ENCODE measurements around the gene CBR1. TPM values are rescaled to one million over a fixed set of nuclear protein-coding genes. Genes with fewer than 3 reads are reported as not detected.

The CBR1 gene
- total RNA-seq, 2 experiments from 2014 or later: 5.2 to 6.8 TPM

DNA sequence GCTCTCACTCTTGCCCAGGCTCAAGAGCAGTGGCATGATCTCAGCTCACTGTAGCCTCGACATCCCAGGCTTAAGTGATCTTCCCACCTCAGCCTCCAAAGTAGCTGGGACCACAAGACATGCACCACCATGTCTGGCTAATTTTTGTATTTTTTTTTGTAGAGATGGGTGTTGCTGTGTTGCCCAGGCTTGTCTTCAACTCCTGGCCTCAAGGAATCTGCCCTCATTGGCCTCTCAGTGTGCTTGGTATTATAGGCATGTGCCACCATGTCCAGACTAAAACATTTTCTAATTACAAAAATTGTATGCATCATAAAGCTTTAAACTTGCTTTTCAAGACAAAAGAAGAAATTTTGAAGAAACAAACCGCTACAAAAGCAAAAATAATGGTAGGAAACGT, 20.1 kb downstream of the CBR1 start:
- H3K4me1 ChIP-seq (ENCODE audit: insufficient read depth, low read length): no peaks in the 10 kb centered on the region
- ChIA-PET POLR2A (no interaction called here), CTCF (no interaction called here)
- no peak for DNase-seq
- no peak overlapping the region for H3K4me3 Mint-ChIP-seq
- H3K4me1 Mint-ChIP-seq (ENCODE audit: low read depth): peaks cover 10% of the 10 kb centered on the region
- no peak for ATAC-seq (ENCODE audit: poor library complexity)
- H3K27me3 Mint-ChIP-seq: peaks cover 7% of the 10 kb centered on the region
- intact Hi-C loops (cut with DNase I, micrococcal nuclease): no loop called here
- no peak overlapping the region for H3K27ac Mint-ChIP-seq
- H3K9me3 ChIP-seq (ENCODE audit: control insufficient read depth in 1 of 2, insufficient read depth in 1 of 2, low read length in 2 of 2): peaks cover 11 to 14% of the 10 kb centered on the region in 2 experiments
- TF ChIP-seq, protein P1, sequence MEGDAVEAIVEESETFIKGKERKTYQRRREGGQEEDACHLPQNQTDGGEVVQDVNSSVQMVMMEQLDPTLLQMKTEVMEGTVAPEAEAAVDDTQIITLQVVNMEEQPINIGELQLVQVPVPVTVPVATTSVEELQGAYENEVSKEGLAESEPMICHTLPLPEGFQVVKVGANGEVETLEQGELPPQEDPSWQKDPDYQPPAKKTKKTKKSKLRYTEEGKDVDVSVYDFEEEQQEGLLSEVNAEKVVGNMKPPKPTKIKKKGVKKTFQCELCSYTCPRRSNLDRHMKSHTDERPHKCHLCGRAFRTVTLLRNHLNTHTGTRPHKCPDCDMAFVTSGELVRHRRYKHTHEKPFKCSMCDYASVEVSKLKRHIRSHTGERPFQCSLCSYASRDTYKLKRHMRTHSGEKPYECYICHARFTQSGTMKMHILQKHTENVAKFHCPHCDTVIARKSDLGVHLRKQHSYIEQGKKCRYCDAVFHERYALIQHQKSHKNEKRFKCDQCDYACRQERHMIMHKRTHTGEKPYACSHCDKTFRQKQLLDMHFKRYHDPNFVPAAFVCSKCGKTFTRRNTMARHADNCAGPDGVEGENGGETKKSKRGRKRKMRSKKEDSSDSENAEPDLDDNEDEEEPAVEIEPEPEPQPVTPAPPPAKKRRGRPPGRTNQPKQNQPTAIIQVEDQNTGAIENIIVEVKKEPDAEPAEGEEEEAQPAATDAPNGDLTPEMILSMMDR (IDR thresholded peaks at IDR 0.05): no peak
- no peak overlapping the region for H3K27ac ChIP-seq (ENCODE audit: low read depth in 1 of 2, low read length in 2 of 2)
- H3K36me3 Mint-ChIP-seq (ENCODE audit: low read depth): peaks cover 6% of the 10 kb centered on the region
- peaks cover 0 to 6% of the 10 kb centered on the region in 2 experiments for H3K27me3 ChIP-seq (ENCODE audit: control insufficient read depth in 1 of 2, insufficient read depth in 2 of 2, low read length in 2 of 2)
- H3K36me3 ChIP-seq (ENCODE audit: insufficient read depth, low read length): no peaks in the 10 kb centered on the region
- no peak overlapping the region for H3K4me3 ChIP-seq (ENCODE audit: low read length)
- H3K9me3 Mint-ChIP-seq: peaks cover 5% of the 10 kb centered on the region

DNA sequence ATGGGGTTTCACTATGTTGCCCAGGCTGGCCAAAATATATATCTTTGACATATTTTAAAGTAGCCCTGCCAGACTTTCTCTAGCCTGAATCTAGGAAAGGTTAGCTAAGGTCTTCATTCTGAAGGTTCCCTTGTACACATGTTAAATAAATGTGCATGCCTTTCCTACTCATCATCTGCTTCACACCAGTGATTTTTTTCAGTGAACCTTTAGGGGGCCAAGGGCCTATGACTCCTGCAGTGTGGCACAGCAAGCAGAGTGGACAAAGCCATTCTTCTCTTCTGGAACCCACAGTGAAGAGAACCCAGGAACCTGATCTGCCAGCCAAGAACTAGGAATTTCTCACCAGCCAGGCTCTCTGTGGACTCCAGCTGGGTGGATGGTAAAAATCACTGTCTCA, 22.9 kb downstream of the CBR1 start:
- H3K36me3 ChIP-seq (ENCODE audit: insufficient read depth, low read length): no peaks in the 10 kb centered on the region
- no peak for ATAC-seq (ENCODE audit: poor library complexity)
- peaks cover 11 to 14% of the 10 kb centered on the region in 2 experiments for H3K9me3 ChIP-seq (ENCODE audit: control insufficient read depth in 1 of 2, insufficient read depth in 1 of 2, low read length in 2 of 2)
- no peak overlapping the region for H3K27ac ChIP-seq (ENCODE audit: low read depth in 1 of 2, low read length in 2 of 2)
- peaks cover 7% of the 10 kb centered on the region for H3K27me3 Mint-ChIP-seq
- TF ChIP-seq, protein P1 (IDR thresholded peaks at IDR 0.05): no peak
- intact Hi-C loops (cut with DNase I, micrococcal nuclease): no loop called here
- H3K4me3 Mint-ChIP-seq: no peak overlapping the region
- H3K4me1 ChIP-seq (ENCODE audit: insufficient read depth, low read length): no peaks in the 10 kb centered on the region
- DNase-seq: no peak
- no peak overlapping the region for H3K27ac Mint-ChIP-seq
- peaks cover 0 to 6% of the 10 kb centered on the region in 2 experiments for H3K27me3 ChIP-seq (ENCODE audit: control insufficient read depth in 1 of 2, insufficient read depth in 2 of 2, low read length in 2 of 2)
- H3K36me3 Mint-ChIP-seq (ENCODE audit: low read depth): peaks cover 6% of the 10 kb centered on the region
- peaks cover 5% of the 10 kb centered on the region for H3K9me3 Mint-ChIP-seq
- H3K4me3 ChIP-seq (ENCODE audit: low read length): no peak overlapping the region
- H3K4me1 Mint-ChIP-seq (ENCODE audit: low read depth): no peaks in the 10 kb centered on the region
- CTCF ChIA-PET: no interaction called here
- POLR2A ChIA-PET: no interaction called here

DNA sequence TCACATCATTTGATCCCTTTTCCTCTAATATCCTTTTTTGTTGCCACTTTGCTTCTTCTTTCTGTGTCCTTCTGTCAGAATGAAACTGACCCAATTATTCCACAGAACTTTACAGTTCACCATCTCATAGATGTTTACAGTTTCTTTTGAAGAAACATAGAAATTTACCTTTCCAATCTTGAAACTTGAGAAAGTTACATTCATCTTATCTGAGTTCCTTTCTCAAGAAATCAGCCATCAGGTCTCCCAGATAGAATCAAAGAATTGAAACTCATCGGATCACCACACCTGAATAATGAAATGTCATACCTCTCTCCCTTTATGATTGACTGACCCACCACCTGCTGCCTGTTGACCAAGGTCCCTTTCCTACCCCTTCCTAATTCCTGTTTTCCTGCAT, 23.7 kb downstream of the CBR1 start:
- ChIA-PET POLR2A (no interaction called here), CTCF (no interaction called here)
- TF ChIP-seq, protein P1 (IDR thresholded peaks at IDR 0.05): no peak
- peaks cover 7% of the 10 kb centered on the region for H3K27me3 Mint-ChIP-seq
- peaks cover 11 to 14% of the 10 kb centered on the region in 2 experiments for H3K9me3 ChIP-seq (ENCODE audit: control insufficient read depth in 1 of 2, insufficient read depth in 1 of 2, low read length in 2 of 2)
- no peak overlapping the region for H3K4me3 Mint-ChIP-seq
- peaks cover 5% of the 10 kb centered on the region for H3K9me3 Mint-ChIP-seq
- no peaks in the 10 kb centered on the region for H3K4me1 Mint-ChIP-seq (ENCODE audit: low read depth)
- no peak overlapping the region for H3K27ac ChIP-seq (ENCODE audit: low read depth in 1 of 2, low read length in 2 of 2)
- no peak for ATAC-seq (ENCODE audit: poor library complexity)
- DNase-seq: no peak
- H3K27me3 ChIP-seq (ENCODE audit: control insufficient read depth in 1 of 2, insufficient read depth in 2 of 2, low read length in 2 of 2): peaks cover 0 to 6% of the 10 kb centered on the region in 2 experiments
- H3K27ac Mint-ChIP-seq: no peak overlapping the region
- intact Hi-C loops (cut with DNase I, micrococcal nuclease): no loop called here
- no peak overlapping the region for H3K4me3 ChIP-seq (ENCODE audit: low read length)
- no peaks in the 10 kb centered on the region for H3K36me3 ChIP-seq (ENCODE audit: insufficient read depth, low read length)
- H3K4me1 ChIP-seq (ENCODE audit: insufficient read depth, low read length): no peaks in the 10 kb centered on the region
- peaks cover 6% of the 10 kb centered on the region for H3K36me3 Mint-ChIP-seq (ENCODE audit: low read depth)

Measured in CD4-positive, alpha-beta T cell (primary cell).